Measurements from ENCODE around the gene ZNF100. TPM values are rescaled to one million over a fixed set of nuclear protein-coding genes. Genes with fewer than 3 reads are reported as not detected.
A peak's percentile ranks its signal among the peaks of the same experiment; 100 is the strongest.

ZNF100 gene
- total and polyA plus RNA-seq, 9 of the 15 experiments (the other 6 are each of a cell fraction or from before 2014, with no cell fraction given): 4.5 to 27.2 (median 19.6) TPM

DNA sequence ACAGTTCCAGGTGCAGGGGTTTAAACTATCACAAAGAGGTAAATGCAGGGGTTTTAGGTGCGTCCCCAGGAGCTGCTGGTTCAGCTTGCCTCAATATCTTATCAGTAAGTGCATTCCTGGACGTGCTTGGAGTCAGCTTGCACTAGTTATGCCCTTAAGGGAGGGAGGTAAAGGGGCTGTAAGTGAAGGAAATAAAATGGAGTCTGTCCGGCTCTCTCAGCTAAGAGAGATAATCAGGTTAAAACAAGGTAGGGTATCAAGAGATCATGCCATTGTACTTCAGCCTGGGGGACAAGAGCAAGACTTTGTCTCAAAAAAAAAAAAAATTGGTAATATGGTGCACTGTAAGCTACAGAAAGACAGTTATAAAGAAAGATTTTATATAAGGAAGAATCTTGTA, 69.7 kb downstream of the ZNF100 start (continued):
- TF ChIP-seq, protein P1, sequence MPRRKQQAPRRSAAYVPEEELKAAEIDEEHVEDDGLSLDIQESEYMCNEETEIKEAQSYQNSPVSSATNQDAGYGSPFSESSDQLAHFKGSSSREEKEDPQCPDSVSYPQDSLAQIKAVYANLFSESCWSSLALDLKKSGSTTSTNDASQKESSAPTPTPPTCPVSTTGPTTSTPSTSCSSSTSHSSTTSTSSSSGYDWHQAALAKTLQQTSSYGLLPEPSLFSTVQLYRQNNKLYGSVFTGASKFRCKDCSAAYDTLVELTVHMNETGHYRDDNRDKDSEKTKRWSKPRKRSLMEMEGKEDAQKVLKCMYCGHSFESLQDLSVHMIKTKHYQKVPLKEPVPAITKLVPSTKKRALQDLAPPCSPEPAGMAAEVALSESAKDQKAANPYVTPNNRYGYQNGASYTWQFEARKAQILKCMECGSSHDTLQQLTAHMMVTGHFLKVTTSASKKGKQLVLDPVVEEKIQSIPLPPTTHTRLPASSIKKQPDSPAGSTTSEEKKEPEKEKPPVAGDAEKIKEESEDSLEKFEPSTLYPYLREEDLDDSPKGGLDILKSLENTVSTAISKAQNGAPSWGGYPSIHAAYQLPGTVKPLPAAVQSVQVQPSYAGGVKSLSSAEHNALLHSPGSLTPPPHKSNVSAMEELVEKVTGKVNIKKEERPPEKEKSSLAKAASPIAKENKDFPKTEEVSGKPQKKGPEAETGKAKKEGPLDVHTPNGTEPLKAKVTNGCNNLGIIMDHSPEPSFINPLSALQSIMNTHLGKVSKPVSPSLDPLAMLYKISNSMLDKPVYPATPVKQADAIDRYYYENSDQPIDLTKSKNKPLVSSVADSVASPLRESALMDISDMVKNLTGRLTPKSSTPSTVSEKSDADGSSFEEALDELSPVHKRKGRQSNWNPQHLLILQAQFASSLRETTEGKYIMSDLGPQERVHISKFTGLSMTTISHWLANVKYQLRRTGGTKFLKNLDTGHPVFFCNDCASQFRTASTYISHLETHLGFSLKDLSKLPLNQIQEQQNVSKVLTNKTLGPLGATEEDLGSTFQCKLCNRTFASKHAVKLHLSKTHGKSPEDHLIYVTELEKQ (CRISPR knock-in tag; IDR thresholded peaks at IDR 0.05): 0 out of 2 replicates have a peak, but pooled peaks have one; percentile 58
- no peak for TF ChIP-seq ZNF354B (CRISPR knock-in tag; IDR thresholded peaks at IDR 0.05)
- no peak for TF ChIP-seq SPI1 (IDR thresholded peaks at IDR 0.05; ENCODE audit: borderline replicate concordance, low read depth, low read length)
- no peak for TF ChIP-seq NR2C2 (CRISPR knock-in tag; IDR thresholded peaks at IDR 0.05)
- no peak for TF ChIP-seq NR2C2 (tag; IDR thresholded peaks at IDR 0.05)
- no peak for TF ChIP-seq SMARCA5 (IDR thresholded peaks at IDR 0.05)
- no peak for TF ChIP-seq RFX5 (IDR thresholded peaks at IDR 0.05; ENCODE audit: low read depth, low read length)
- 0 out of 2 replicates have a peak, but pooled peaks have one; percentile 42 for TF ChIP-seq DDX20 (tag; IDR thresholded peaks at IDR 0.05; ENCODE audit: low read depth)
- no peak for TF ChIP-seq ETS2 (tag; IDR thresholded peaks at IDR 0.05; ENCODE audit: borderline replicate concordance, poor library complexity, severe bottlenecking)
- no peak for TF ChIP-seq FOXA3 (CRISPR knock-in tag; conservative IDR thresholded peaks at IDR 0.05 in 1 of 2, IDR thresholded peaks at IDR 0.05 in 1 of 2)

Data from K562 (cell line).